Measurements from ENCODE around the gene TRPM3.

Gene TRPM3

GRCh38 chr9:70617033-70617828 lies 504.2 kb downstream of the TRPM3 start:
- DNase-seq (ENCODE audit: low spot score), result no peak
- TF ChIP-seq, protein P1, sequence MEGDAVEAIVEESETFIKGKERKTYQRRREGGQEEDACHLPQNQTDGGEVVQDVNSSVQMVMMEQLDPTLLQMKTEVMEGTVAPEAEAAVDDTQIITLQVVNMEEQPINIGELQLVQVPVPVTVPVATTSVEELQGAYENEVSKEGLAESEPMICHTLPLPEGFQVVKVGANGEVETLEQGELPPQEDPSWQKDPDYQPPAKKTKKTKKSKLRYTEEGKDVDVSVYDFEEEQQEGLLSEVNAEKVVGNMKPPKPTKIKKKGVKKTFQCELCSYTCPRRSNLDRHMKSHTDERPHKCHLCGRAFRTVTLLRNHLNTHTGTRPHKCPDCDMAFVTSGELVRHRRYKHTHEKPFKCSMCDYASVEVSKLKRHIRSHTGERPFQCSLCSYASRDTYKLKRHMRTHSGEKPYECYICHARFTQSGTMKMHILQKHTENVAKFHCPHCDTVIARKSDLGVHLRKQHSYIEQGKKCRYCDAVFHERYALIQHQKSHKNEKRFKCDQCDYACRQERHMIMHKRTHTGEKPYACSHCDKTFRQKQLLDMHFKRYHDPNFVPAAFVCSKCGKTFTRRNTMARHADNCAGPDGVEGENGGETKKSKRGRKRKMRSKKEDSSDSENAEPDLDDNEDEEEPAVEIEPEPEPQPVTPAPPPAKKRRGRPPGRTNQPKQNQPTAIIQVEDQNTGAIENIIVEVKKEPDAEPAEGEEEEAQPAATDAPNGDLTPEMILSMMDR (IDR thresholded peaks at IDR 0.05), result no peak
- Histone ChIP-seq H3K27ac (no peak overlapping the region), H3K4me3 (no peak overlapping the region)

- DNase-seq (ENCODE audit: low spot score), result no peak
- Histone ChIP-seq H3K4me3 (no peak overlapping the region), H3K27ac (peak overlapping the region in 1 of 2 donors; percentile 55)
- TF ChIP-seq, protein P1 (IDR thresholded peaks at IDR 0.05), result no peak
Observed at GRCh38 chr9:70616228-70616990, 505.0 kb downstream of the TRPM3 start.

DNA sequence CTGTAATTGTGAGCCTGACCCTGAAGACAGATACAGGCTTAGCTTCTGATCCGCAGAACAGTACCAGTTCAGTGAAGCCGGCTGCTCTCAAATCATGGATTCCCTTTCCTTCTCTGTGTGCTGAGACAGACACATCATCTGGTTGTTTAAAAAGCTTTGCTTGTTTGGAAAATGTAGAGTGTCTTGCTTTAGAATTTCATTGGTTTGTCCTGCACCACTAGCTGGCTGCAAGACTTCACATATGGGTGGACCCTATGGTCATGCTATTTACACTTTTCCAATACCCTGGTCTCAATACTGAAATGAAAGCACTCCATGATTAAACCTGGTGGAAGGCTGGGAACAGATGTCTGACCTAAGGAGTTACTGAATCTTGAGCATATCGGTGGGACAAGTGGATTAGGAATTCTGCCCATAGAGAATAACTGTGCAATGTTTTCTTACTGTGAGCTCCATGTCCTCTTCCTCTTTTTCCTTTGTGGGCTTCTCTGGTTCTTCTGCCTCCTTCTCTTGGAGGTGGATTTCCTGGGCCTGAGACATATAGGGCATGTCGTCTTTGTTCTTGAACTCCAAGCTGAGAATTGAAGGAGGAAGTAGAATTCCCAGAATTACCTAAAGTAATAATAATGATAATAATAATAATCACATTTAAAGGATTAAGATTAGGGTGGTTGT lies 505.8 kb downstream of the TRPM3 start:
- H3K27ac ChIP-seq, result peak overlapping the region; percentile 55 to 73
- TF ChIP-seq, protein P1 (IDR thresholded peaks at IDR 0.05), result no peak
- H3K4me3 ChIP-seq, result no peak overlapping the region
- no peak for DNase-seq (ENCODE audit: low spot score)

DNA sequence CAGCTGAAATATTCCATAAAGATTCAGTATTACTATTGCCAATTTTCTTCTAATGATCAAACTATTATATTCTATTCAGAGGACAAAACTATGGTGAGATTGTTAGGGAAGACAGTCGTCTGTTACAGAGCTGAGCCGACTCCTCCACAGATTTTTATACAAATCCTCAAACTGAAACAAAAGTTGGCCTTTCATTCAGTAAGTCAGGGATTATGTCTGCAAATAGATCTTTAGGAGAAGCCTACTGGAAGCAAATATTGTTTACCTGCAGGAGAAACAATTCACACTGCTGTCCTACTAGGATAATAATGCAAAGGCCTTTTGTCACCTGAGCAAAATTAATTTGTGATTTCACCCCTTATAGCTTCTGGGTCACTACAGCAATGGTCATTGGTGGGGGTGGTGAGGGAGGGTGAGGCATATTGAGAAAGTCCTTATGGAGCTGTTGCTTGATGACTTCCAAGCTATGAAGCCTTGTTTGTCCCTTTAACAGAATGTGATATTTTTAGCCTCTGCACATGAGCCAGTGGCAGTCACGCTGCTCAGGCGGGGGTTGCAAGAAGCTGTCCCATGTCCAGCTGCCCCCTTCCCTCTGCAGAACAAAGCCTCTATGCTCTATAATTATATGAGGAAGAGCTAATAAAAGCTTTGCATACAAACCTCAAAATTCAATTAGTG lies 506.5 kb downstream of the TRPM3 start:
- TF ChIP-seq, protein P1 (IDR thresholded peaks at IDR 0.05), result no peak
- DNase-seq (ENCODE audit: low spot score), result no peak
- no peak overlapping the region for H3K4me3 ChIP-seq
- H3K27ac ChIP-seq, result peak overlapping the region; percentile 55 to 73

- Histone ChIP-seq H3K27ac (peak overlapping the region; percentile 62 to 72), H3K4me3 (no peak overlapping the region)
- TF ChIP-seq, protein P1 (IDR thresholded peaks at IDR 0.05), result no peak
- no peak for DNase-seq (ENCODE audit: low spot score)
Observed at GRCh38 chr9:70613024-70613768, 508.2 kb downstream of the TRPM3 start.

DNA sequence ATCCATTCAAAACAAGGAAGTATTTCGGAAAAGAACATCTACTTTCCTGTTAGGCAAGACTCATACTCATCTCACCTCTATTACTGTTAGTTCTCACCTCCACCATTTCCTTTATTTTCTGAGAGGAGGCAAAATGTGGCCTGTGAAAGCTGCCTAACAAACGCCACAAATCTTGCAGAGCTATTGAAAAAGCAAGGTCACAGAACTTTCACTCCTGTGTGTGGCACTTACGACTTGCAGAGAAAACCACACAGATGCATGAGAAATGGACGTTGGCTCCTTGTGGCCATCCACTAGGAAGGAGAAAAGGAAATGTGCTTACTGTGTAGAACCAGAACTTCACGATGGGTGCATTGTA lies 511.2 kb downstream of the TRPM3 start:
- peak overlapping the region; percentile 56 to 63 for H3K27ac ChIP-seq

More for the DNA sequence above, 511.2 kb downstream of the TRPM3 start:
- no peak overlapping the region for H3K4me3 ChIP-seq
- TF ChIP-seq, protein P1 (IDR thresholded peaks at IDR 0.05), result no peak
- no peak for DNase-seq (ENCODE audit: low spot score)

All from coronary artery (tissue), 2 donors.